Stimulated activated CD8-positive, alpha-beta memory T cell treated with anti-CD3 and anti-CD28 coated beads, Interleukin-4, amount 100 ng/mL, for 24 hours (primary cell): ENCODE measurements around the gene DBH.
A peak's percentile ranks its signal among the peaks of the same experiment; 100 is the strongest.
"Not testable (repeated sequence)": the region's sequence is repeated elsewhere in the genome, so short reads cannot be mapped to it uniquely, and the experiment has no call there.

ENCODE experiments used
- DNase-seq: peaks from one replicate; pipeline ENCODE4 v3.0.0-alpha.2; 2020; ENCODE audit warnings: low read depth

Gene DBH

DNA sequence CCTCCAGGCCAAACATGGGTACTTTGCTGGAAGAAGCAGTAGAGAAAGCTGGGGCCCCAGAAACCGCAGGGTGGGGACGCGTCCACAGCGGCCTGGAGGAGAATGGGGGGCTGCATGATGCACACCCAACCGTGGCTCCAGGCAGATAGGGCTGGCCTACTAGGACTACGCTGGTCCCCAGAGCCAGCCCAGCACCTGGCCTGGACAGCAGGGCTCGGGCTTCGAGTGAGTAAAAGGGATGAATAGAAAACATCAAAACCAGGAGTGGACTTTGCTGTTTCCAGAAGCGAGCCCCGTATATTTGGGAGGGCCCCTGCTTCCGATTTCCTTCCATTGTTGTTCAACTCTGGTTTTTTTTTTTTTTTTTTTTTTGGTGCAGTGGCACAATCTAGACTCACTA lies 30.7 kb downstream of the DBH start:
- DNase-seq: no peak

DNA sequence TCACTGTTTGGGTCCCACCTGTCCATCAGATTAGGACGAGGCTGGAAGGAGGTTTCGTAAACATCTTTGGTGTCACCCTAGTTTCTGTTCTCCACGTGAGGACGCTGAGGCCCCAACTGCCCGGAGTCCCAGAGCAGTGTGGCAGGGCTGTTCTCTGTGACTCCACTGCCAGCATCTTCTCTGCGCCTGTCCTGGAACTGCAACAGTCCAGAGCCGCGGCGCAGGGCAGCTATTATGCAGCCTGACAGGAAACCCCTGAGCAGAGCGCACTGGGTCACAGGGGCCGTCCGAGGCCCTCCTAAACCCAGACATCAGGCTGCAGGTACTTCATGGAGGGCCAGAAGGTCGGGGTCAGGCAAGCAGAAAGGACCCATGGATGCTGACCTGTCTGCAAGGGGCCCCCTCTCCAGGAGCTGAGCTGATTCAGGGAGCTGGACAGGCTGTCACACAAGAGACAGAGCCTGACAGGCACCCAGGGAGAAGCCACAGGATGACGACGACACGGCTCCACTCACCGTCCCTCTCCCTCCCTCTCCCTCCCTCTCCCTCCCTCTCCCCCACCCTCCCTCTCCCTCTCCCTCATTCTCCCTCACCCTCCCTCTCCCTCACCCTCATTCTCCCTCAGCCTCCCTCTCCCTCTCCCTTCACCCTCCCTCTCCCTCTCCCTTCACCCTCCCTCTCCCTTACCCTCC lies 31.7 kb downstream of the DBH start:
- DNase-seq: no peak

- DNase-seq: no peak
Observed at GRCh38 chr9:133669182-133669801, 33.1 kb downstream of the DBH start.

DNA sequence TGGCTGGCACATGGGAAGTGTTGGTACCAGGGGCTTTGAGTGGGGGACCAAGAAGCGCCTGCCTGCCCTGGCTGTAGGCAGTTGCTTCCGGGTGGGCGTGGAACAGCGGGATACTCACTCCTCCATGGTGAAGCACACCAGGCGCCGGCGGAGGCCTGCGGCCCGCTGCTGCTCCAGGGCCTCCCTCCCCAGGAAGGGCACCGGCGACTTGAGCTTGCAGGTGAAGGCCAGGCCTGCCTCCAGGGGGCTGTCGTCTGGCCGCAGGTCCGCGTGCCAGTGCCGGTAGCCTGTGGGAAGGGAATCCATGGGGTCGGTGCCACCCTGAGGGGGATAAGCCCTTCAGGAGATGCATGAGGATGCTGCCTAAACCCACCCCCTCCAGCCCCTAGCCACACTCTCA lies 34.3 kb downstream of the DBH start:
- no peak for DNase-seq

DNA sequence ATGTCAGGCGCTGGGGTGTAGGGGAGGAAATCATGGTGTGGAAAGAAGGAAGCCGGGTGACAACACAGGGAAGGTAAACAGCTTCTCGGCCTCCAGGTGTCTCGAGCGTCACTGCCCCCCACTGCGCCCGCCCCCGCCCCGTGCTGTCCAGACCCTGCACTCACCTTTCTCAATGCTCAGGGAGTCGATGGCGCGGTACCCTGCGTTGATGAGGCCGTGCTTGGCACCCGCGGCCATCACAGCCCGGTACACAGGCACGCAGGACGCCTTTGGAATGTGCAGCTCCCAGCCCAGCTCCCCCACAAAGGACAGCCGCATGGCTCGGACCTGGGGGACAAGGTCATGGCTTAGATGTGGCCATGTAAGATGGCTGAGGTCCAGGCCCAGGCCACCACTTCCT lies 35.2 kb downstream of the DBH start:
- no peak for DNase-seq

- no peak for DNase-seq
Observed at GRCh38 chr9:133672503-133673257, 36.5 kb downstream of the DBH start.

DNA sequence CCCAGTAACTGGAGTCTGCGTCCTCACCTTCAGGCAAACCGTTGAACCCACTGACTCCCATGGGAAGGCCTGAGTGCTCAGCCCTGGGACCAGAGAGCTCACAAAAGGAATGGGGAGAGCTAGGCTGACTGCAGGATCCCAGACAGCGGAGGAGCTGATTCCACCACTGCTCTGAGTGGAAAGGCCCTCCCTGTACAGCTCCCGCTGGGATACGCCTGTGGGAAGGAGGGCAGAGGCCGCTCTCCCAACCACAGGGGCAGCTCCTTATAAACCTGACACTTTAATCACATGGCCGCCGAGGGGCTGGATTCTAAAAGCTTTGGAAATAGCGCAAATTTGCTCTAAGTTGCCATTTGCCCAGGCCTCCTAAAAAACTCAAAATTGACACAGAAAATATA lies 37.1 kb downstream of the DBH start:
- no peak for DNase-seq

GRCh38 chr9:133674091-133674490 lies 37.9 kb downstream of the DBH start:
- DNase-seq: no peak

DNA sequence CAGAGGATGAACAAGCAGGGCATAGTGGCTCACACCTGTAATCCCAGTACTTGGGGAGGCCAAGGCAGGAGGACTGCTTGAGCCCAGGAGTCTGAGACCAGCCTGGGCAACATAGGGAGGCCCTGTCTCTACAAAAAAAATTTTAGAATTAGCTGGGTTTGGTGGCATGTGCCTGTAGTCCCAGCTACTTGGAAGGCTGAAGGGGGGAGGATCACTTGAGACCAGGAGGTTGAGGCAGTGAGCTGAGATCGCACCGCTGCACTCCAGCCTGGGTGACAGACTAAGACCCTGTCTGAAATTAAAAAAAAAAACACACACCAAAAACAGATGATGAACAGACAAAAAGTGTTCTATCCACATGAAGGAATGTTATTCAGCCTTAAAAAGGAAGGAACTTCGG lies 39.6 kb downstream of the DBH start:
- not testable (repeated sequence) for DNase-seq

- DNase-seq: no peak
Observed at GRCh38 chr9:133676450-133676849, 40.3 kb downstream of the DBH start.

DNA sequence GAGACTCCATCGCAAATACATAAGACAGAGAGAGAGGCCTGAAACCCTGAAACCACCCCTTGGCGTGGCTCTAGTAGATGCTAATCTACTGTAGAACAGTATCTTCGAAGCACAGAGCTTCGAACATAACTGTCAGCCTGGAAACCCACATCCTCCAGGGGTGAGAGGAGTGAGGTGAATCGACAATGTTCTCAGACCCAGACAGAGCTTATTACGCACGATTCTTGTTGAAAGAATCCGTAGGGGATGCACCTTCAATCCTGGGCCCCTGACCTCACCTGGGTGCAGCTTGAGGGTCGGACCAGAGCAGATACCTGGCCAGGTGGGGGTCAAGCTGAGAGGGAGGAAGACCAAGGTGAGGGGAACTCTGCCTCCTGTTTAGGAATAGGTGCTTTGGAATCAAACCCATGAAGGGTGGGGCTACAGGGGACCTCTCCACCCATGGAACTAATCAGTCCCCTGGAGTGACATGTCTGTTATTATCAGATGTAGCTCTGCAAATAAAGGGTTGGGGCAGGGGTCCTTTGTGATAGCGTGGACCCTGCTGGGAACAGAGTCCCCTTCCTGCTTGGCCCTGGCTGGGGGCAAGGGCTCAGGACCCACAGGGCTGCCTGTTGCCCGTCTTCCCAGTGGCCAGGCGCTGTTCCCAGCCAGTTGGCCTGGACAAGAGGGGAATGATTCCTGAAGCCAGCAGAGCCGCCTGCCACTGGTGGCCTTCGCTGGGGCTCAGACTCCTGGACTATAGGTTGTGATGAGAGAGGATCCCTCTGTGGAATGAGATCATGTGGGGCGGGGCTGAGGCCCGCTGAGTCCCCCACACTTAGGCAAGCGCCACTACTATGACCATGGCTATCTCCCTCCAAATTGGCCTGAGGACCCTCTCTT lies 41.2 kb downstream of the DBH start:
- peak; percentile 11 for DNase-seq

- DNase-seq: no peak
Observed at GRCh38 chr9:133679056-133679455, 42.9 kb downstream of the DBH start.

GRCh38 chr9:133679466-133680061 lies 43.4 kb downstream of the DBH start:
- DNase-seq: no peak

DNA sequence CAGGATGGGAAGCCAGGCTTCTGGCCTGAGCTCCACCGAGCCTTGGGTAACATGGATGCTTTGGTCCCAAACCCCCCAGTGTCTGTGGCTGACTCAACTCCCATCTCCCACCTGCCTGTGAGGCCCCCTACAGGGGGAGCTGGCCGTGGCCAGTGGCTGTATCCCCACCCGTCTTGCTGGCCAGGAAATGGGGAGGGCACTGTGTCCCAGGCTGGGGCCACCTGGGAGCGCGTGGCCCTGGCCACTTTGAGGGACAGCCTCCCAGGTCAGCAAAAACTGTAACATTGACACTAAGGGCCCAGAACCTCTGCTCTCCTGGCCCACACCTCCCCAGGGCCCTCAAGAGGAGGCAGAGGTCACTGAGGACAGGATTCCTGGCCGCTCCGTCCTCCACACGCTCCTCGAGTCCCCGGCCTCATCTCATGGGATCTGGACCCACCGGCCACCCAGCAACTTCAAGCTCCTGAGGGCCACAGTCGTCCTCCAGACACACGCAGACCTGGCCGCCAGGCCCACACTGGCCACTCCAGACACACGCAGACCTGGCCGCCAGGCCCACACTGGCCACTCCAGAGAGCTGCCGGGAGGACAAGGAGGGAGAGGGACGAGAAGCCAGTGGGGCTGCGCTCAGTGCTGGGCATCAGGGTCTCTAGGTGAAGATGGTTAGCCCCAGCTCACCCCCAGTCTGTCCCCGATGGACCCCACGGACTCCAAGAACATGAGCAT lies 44.2 kb downstream of the DBH start:
- DNase-seq: no peak

DNA sequence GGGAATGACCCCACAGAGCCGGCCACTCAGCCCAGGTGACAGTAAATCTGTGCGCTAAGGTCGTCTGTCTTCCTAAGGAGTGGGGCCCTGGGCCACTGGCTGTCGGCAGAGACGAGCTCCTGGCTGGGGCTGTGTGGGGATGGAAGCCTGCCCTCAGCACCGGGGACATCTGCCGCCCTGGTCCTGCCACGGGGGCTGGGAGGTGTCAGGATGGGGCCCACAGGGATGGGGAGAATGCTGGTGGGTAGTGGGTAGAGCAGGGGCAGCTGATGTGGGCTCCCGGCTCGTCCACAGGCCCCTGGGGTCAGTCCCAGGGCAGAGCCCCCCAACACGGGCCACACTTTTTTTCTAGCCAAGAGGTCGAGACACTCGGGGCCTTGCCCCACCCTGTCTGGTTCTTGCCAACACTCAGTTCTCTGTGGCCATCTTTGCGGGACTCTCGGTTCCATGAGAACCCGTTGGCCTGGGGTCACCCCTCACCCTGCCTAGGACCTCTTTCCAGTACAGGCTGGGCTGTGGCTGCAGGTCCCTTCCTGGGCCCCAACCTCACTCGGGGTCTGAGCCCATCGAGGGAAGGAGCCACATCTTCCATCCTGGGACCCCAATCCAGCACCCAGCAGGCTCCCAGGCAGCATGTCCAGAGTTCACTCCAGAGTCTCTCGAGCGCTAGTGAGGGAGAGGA lies 45.0 kb downstream of the DBH start:
- DNase-seq: no peak

DNA sequence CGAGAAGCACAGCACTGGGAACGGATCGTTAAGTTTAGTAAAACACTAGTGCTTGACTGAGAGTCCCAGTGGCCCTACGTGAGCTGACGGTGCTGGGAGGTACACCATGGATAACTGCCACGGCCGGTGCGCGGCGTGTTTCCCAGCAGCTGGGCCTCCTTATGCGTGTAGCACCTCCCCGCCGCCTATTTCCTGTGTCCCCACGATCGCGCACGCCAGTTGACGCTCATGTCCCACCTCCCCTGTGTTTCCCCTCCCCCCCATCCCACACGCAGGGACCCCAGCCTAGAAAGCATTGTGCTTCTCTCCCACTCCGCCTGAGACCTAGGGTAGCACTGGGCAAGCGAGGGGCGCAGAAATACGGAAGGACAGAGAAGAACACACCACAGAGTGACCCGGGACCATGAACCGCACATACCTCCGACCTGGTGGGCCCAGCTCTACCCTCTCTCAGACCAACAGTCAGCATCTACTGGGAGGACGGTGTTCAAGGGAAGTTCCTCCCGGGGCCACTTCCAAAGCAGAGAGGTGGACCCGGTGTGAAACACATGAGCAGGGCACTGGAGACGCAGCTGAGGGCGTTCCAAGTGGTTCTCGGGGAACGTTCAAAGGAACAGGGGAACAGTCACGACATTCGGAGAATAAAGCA lies 45.6 kb downstream of the DBH start:
- DNase-seq: no peak

DNA sequence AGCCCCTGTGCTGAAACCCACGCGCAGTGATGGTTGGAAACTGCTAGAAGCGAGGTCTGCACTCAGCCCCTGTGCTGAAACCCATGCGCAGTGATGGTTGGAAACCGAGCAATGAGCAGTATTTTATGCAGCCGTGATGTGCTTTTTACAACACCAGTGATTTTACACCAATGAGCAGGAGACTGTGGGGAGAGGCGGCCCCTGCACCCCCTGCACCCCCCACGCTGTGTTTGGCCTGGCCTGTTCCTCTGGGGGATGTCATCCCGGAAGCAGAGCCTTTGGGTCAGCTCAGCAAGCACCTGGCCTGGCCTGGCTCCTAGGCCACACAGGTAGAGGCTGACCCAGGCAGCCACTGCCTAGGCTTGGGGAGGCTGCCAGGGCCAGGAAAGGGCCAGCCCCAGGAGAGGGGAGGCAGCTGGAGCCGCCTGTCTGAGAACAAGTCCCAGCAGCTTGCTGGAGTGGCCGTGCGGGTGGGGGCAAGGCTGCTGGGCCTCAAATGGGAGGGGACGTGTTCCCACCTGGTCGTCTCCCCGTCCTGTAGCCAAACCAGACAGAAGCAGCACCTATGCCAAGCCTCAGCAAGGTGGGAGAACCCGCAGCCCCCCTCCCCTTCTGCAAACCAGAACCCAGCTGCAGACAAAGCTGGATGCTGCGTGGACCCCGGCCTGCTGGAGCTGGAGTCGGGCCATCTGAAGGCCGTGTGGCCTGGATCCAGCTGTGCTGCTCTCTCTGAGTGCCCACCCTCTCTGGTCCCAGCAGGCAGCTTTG lies 46.8 kb downstream of the DBH start:
- DNase-seq: no peak

- DNase-seq: peak; percentile 47
Observed at GRCh38 chr9:133683586-133684120, 47.5 kb downstream of the DBH start.
